GM12892 (cell line): ENCODE data around the gene SLC25A30.

Source experiments
- POLR2A ChIP-seq: IDR thresholded peaks from 2 replicates; pipeline ENCODE4 v1.6.1; 2011; ENCODE audit warnings: low read depth, low read length, control low read depth
- POLR2AphosphoS5 ChIP-seq: IDR thresholded peaks from 2 replicates; pipeline ENCODE4 v1.6.1; 2011; ENCODE audit warnings: low read depth, low read length, control low read depth
- TAF1 ChIP-seq: IDR thresholded peaks from 2 replicates; pipeline ENCODE4 v1.6.1; 2011; ENCODE audit warnings: low read depth, mild to moderate bottlenecking, control low read depth, low read length, borderline replicate concordance

DNA sequence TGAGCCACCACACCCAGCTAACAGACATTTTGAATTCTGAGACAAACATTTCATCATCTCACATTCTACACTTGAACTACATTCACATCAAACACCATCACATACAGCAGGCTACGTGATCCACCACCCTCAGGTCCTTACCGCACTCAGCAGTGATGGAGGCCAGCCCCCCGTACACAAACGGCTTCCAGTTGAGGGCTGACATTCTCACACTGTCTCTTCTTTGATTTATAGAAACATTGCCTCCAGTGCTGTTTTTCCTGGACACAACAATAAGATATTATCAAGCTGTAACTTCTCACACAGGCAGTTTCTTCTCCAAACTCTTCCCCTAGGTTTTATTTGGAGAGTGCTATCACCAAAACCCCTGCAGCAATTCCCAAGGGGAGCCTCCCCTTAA is 7.0 kb downstream of the SLC25A30 start:
- TF ChIP-seq POLR2AphosphoS5 (no peak), POLR2A (no peak), TAF1 (no peak)
